GM18858 (cell line): ENCODE measurements around the gene MYH14.

Source experiments
- ATAC-seq: cut with Tn5 transposase; IDR thresholded peaks from one replicate; pipeline ENCODE4 v1.9.1; 2021; ENCODE audit not compliant: unreplicated experiment

MYH14 gene

GRCh38 chr19:50255115-50255514, 51.7 kb downstream of the MYH14 start:
- no peak for ATAC-seq

GRCh38 chr19:50257141-50257540, 53.7 kb downstream of the MYH14 start:
- no peak for ATAC-seq

GRCh38 chr19:50258918-50259372, 55.5 kb downstream of the MYH14 start:
- no peak for ATAC-seq

- no peak for ATAC-seq
Measured at GRCh38 chr19:50261446-50261970, 58.1 kb downstream of the MYH14 start.

- no peak for ATAC-seq
Measured at GRCh38 chr19:50263176-50263575, 59.8 kb downstream of the MYH14 start.

- no peak for ATAC-seq
Measured at GRCh38 chr19:50264483-50265186, 61.2 kb downstream of the MYH14 start.

GRCh38 chr19:50266041-50266440, 62.6 kb downstream of the MYH14 start:
- ATAC-seq = no peak

GRCh38 chr19:50266896-50267295, 63.5 kb downstream of the MYH14 start:
- no peak for ATAC-seq

GRCh38 chr19:50268041-50268440, 64.6 kb downstream of the MYH14 start:
- no peak for ATAC-seq

GRCh38 chr19:50268501-50268900, 65.1 kb downstream of the MYH14 start:
- no peak for ATAC-seq

GRCh38 chr19:50269653-50270052, 66.2 kb downstream of the MYH14 start:
- no peak for ATAC-seq

GRCh38 chr19:50272263-50272897, 69.0 kb downstream of the MYH14 start:
- ATAC-seq = no peak

GRCh38 chr19:50273821-50274220, 70.4 kb downstream of the MYH14 start:
- no peak for ATAC-seq

- ATAC-seq = no peak
Measured at GRCh38 chr19:50275577-50276368, 72.4 kb downstream of the MYH14 start.

GRCh38 chr19:50276370-50277063, 73.1 kb downstream of the MYH14 start:
- ATAC-seq = no peak

- no peak for ATAC-seq
Measured at GRCh38 chr19:50277966-50278580, 74.7 kb downstream of the MYH14 start.

GRCh38 chr19:50280074-50280473, 76.7 kb downstream of the MYH14 start:
- ATAC-seq = no peak

- ATAC-seq = no peak
Measured at GRCh38 chr19:50280983-50281382, 77.6 kb downstream of the MYH14 start.

- no peak for ATAC-seq
Measured at GRCh38 chr19:50281491-50281890, 78.1 kb downstream of the MYH14 start.

GRCh38 chr19:50285833-50286232, 82.4 kb downstream of the MYH14 start:
- no peak for ATAC-seq

GRCh38 chr19:50286443-50286842, 83.0 kb downstream of the MYH14 start:
- ATAC-seq = no peak
